CD14-positive monocyte (primary cell): Measurements from ENCODE around the gene RPS21. TPM values are rescaled to one million over a fixed set of nuclear protein-coding genes. Genes with fewer than 3 reads are reported as not detected.

Experiments
- DNase-seq, 3 donors: peaks; one replicate each; pipeline ENCODE4 v3.0.0-alpha.2; 2011 to 2022
- H2AFZ ChIP-seq: 2 replicates; pipeline ENCODE4 v1.6.0; 2012; ENCODE audit warnings: mild to moderate bottlenecking, low read depth, low read length, inconsistent platforms; ENCODE audit not compliant: insufficient read depth, poor library complexity, severe bottlenecking
- H3K27ac ChIP-seq, 2 donors: 1 replicate in 1 of 2; 2 replicates in 1 of 2; pipeline ENCODE4 v1.5.1; 2012 to 2013; ENCODE audit warnings: low read length in 2 of 2, control low read depth in 1 of 2, inconsistent platforms in 1 of 2, low read depth in 1 of 2, mild to moderate bottlenecking in 1 of 2
- H3K27me3 ChIP-seq, 2 donors: one replicate each; pipeline versions ENCODE4 v1.6.0 to v1.6.1; 2011 to 2013; ENCODE audit warnings: low read length in 2 of 2; ENCODE audit not compliant: control insufficient read depth in 2 of 2, insufficient read depth in 2 of 2
- H3K36me3 ChIP-seq, 2 donors: replicated peaks in 1 of 2; 1 replicate in 1 of 2; 2 replicates in 1 of 2; pipeline versions ENCODE4 v1.5.1 to v1.6.1; 2012 to 2013; ENCODE audit warnings: low read length in 2 of 2, control low read depth in 1 of 2, inconsistent platforms in 1 of 2, mild to moderate bottlenecking in 1 of 2; ENCODE audit not compliant: insufficient read depth in 2 of 2, control insufficient read depth in 1 of 2
- H3K4me1 ChIP-seq, 2 donors: 1 replicate in 1 of 2; 2 replicates in 1 of 2; pipeline versions ENCODE4 v1.5.1 to v1.6.1; 2012 to 2013; ENCODE audit warnings: low read length in 2 of 2, control low read depth in 1 of 2, inconsistent platforms in 1 of 2, mild to moderate bottlenecking in 1 of 2, moderate library complexity in 1 of 2; ENCODE audit not compliant: insufficient read depth in 2 of 2, control insufficient read depth in 1 of 2
- H3K4me2 ChIP-seq: replicated peaks from 2 replicates; pipeline ENCODE3; 2012; ENCODE audit warnings: low read length, moderate library complexity, mild to moderate bottlenecking; ENCODE audit not compliant: poor library complexity, severe bottlenecking; ENCODE audit errors: extremely low read depth
- H3K4me3 ChIP-seq, 3 experiments: fragments of 200-600 bp in 1 of 3; sonication (generic) in 1 of 3; replicated peaks in 1 of 3; 1 replicate in 2 of 3; 2 replicates in 1 of 3; pipeline ENCODE4 v1.5.1; 2011 to 2013; ENCODE audit warnings: low read length in 3 of 3, mild to moderate bottlenecking in 3 of 3, control low read depth in 2 of 3, low read depth in 2 of 3, inconsistent platforms in 1 of 3, moderate library complexity in 1 of 3
- H3K79me2 ChIP-seq: 2 replicates; pipeline ENCODE4 v1.6.0; 2012; ENCODE audit warnings: mild to moderate bottlenecking, control low read depth, inconsistent platforms, low read length, moderate library complexity; ENCODE audit not compliant: insufficient read depth
- H3K9ac ChIP-seq: 2 replicates; pipeline ENCODE4 v1.6.0; 2017; ENCODE audit warnings: low read length, mild to moderate bottlenecking; ENCODE audit not compliant: insufficient read depth, poor library complexity, severe bottlenecking
- H3K9me3 ChIP-seq, 2 donors: replicated peaks in 1 of 2; 1 replicate in 1 of 2; 2 replicates in 1 of 2; pipeline versions ENCODE4 v1.5.1 to v1.6.1; 2012 to 2013; ENCODE audit warnings: low read length in 2 of 2, control low read depth in 1 of 2; ENCODE audit not compliant: control insufficient read depth in 1 of 2, insufficient read depth in 1 of 2
- H4K20me1 ChIP-seq: 2 replicates; pipeline ENCODE4 v1.6.0; 2012; ENCODE audit warnings: mild to moderate bottlenecking, low read length, control low read depth, moderate library complexity; ENCODE audit not compliant: insufficient read depth
- H3K27ac Mint-ChIP-seq, 7 donors: one replicate each; pipeline ENCODE4 v1.8.0; 2020; ENCODE audit warnings: mild to moderate bottlenecking in 7 of 7, mixed read lengths in 7 of 7, moderate library complexity in 6 of 7, inconsistent platforms in 2 of 7
- H3K27me3 Mint-ChIP-seq, 3 donors: one replicate each; pipeline ENCODE4 v1.8.0; 2021 to 2022; ENCODE audit warnings: low read depth in 3 of 3, mild to moderate bottlenecking in 3 of 3, mixed read lengths in 3 of 3, moderate library complexity in 3 of 3, inconsistent platforms in 1 of 3
- H3K36me3 Mint-ChIP-seq, 2 donors: one replicate each; pipeline ENCODE4 v1.8.0; 2020; ENCODE audit warnings: mixed read lengths in 2 of 2, inconsistent platforms in 1 of 2, mild to moderate bottlenecking in 1 of 2
- H3K4me1 Mint-ChIP-seq: one replicate; pipeline ENCODE4 v1.8.0; 2020; ENCODE audit warnings: mild to moderate bottlenecking, mixed read lengths
- H3K4me3 Mint-ChIP-seq, 2 donors: one replicate each; pipeline ENCODE4 v1.8.0; 2020; ENCODE audit warnings: mild to moderate bottlenecking in 2 of 2, mixed read lengths in 2 of 2, moderate library complexity in 1 of 2
- H3K9me3 Mint-ChIP-seq, 7 donors: one replicate each; pipeline ENCODE4 v1.8.0; 2020 to 2022; ENCODE audit warnings: mixed read lengths in 7 of 7, mild to moderate bottlenecking in 6 of 7, moderate library complexity in 6 of 7, inconsistent platforms in 2 of 7
- WGBS: methylation state at CpG from one replicate; pipeline ENCODE4 v1.1.5; 2013; ENCODE audit warnings: missing lambda C conversion rate; ENCODE audit not compliant: insufficient coverage; 5-methylcytosine and 5-hydroxymethylcytosine counted together
- intact Hi-C, 2 donors: fragments of 100-400 bp; cut with micrococcal nuclease; formaldehyde crosslinking; loops; one replicate each; pipeline versions ENCODE4 v1.15.0 to v1.15.1; 2023
- polyA plus RNA-seq, 3 donors: library from polyadenylated mRNA; depleted of rRNA in 1 of 3; unstranded in 2 of 3; stranded (reverse) in 1 of 3; fragments of 300-500 nt in 2 of 3; fragments of >200 nt in 1 of 3; fragmentation: Illumina TruSeq in 2 of 3; gene quantifications; 1 replicate in 2 of 3; 2 replicates in 1 of 3; pipeline ENCODE4 v1.2.3, GENCODE V29; 2012 to 2021
- TF ChIP-seq, protein P1 (sequence below): fragments of 200-600 bp; IDR thresholded peaks from one replicate; pipeline ENCODE4 v1.8.0; 2022; ENCODE audit warnings: antibody characterized with exemption, mild to moderate bottlenecking

The RPS21 gene
- polyA plus RNA-seq, 3 donors: 799 to 6,263 (median 968) TPM

DNA sequence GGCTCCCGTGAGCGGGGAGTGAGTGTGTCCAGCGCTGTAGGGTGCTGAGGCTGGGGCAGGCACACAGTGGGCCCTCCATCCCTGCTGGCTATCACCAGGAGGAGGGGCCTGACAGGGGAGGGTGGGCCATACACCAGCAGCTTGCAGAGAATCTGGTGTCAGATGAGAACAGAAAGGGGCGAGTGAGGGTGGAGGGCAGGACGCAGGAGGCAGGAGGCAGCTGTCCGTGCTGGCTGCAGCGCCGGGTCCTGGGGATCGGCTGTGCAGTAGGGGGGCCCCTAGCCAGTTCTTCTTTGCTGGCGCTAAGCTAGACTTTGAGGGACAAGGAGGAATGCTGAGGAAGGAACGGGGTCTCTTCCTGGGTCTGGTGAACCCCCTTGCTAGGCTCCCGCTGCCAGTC lies 21.7 kb downstream of the RPS21 start:
- peaks cover 10% of the 10 kb centered on the region for H4K20me1 ChIP-seq
- Mint-ChIP-seq H3K4me1 (peaks cover 34% of the 10 kb centered on the region), H3K4me3 (peak overlapping the region in 1 of 2 donors; percentile 9), H3K27me3 (peaks cover 12 to 17% (median 13%) of the 10 kb centered on the region in 3 donors), H3K36me3 (peaks cover 0 to 4% of the 10 kb centered on the region in 2 donors), H3K27ac (no peak overlapping the region), H3K9me3 (no peaks in the 10 kb centered on the region)
- no peak overlapping the region for H3K9ac ChIP-seq
- H3K4me3 ChIP-seq: no peak overlapping the region
- peaks cover 0 to 3% of the 10 kb centered on the region in 2 donors for H3K27me3 ChIP-seq
- H3K4me2 ChIP-seq: no peak overlapping the region
- H3K9me3 ChIP-seq: no peaks in the 10 kb centered on the region
- H3K4me1 ChIP-seq: peaks cover 30 to 41% of the 10 kb centered on the region in 2 donors
- intact Hi-C loops: loop anchor here (5.0 to 10.0 kb wide), 3 partner anchors 174 to 389 kb away; partner anchors contain the start of genes MRGBP (in 2 of the 2) and OSBPL2 (in 1 of the 2)
- H3K36me3 ChIP-seq: no peaks in the 10 kb centered on the region
- H3K27ac ChIP-seq: no peak overlapping the region
- peaks cover 23% of the 10 kb centered on the region for H3K79me2 ChIP-seq
- DNase-seq: no peak
- 100% methylated on average over 6 of the region's 12 CpGs for WGBS
- TF ChIP-seq, protein P1, sequence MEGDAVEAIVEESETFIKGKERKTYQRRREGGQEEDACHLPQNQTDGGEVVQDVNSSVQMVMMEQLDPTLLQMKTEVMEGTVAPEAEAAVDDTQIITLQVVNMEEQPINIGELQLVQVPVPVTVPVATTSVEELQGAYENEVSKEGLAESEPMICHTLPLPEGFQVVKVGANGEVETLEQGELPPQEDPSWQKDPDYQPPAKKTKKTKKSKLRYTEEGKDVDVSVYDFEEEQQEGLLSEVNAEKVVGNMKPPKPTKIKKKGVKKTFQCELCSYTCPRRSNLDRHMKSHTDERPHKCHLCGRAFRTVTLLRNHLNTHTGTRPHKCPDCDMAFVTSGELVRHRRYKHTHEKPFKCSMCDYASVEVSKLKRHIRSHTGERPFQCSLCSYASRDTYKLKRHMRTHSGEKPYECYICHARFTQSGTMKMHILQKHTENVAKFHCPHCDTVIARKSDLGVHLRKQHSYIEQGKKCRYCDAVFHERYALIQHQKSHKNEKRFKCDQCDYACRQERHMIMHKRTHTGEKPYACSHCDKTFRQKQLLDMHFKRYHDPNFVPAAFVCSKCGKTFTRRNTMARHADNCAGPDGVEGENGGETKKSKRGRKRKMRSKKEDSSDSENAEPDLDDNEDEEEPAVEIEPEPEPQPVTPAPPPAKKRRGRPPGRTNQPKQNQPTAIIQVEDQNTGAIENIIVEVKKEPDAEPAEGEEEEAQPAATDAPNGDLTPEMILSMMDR: no peak
- H2AFZ ChIP-seq: no peak overlapping the region

DNA sequence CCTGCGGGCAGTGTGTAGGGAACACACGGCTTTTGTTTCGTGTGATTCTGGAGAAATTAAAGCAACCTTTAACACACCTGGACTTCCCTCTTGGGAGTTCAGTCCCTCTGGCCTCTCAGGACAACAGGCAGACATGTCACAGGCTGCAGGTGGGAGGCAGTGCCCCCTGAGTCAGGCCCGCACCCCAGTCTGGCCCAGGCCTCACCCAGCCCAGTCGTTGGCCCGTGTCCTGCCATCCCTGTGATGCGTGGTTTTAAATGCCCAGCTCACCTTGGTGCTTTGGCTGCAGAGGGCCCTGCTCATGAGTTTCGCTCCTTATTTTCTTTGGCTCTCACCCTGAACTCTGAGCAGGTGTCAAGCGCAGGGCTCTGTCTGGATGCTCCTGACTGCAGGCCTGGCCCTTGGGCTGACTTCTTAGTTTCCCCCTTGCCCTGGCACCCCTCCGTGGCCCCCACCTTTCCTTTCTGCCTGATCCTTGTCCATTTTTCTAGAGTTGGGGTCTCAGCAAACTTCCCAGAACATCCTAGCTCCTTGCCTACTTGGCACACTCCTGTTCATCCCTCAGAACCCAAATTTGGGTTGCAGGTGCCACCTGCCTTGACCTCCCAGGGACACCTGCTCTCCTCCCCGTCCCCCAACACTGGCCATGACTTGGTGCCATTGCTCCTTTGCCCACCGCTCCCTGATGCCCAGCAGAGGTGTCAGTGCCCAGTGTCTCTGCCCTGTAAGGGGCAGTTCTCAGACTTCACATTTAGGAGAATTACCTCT lies 22.4 kb downstream of the RPS21 start:
- TF ChIP-seq, protein P1: no peak
- H3K4me3 ChIP-seq: no peak overlapping the region
- peaks cover 10% of the 10 kb centered on the region for H4K20me1 ChIP-seq
- H3K79me2 ChIP-seq: peaks cover 20% of the 10 kb centered on the region
- Mint-ChIP-seq H3K4me3 (peak overlapping the region in 1 of 2 donors; percentile 24), H3K36me3 (peaks cover 0 to under 1% of the 10 kb centered on the region in 2 donors), H3K4me1 (peaks cover 32% of the 10 kb centered on the region), H3K27me3 (peaks cover 12 to 17% (median 13%) of the 10 kb centered on the region in 3 donors), H3K9me3 (no peaks in the 10 kb centered on the region), H3K27ac (no peak overlapping the region)
- no peak overlapping the region for H3K9ac ChIP-seq
- H3K9me3 ChIP-seq: no peaks in the 10 kb centered on the region
- no peak overlapping the region for H3K4me2 ChIP-seq
- intact Hi-C loops: loop anchor here (5.0 to 10.0 kb wide), 3 partner anchors 174 to 388 kb away; partner anchors contain the start of genes MRGBP (in 2 of the 2) and OSBPL2 (in 1 of the 2)
- H3K4me1 ChIP-seq: peaks cover 30 to 41% of the 10 kb centered on the region in 2 donors
- DNase-seq: no peak
- no peak overlapping the region for H3K27ac ChIP-seq
- 96% methylated on average over 11 of the region's 12 CpGs for WGBS
- peaks cover 0 to 3% of the 10 kb centered on the region in 2 donors for H3K27me3 ChIP-seq
- peak overlapping the region; percentile 41 for H2AFZ ChIP-seq
- H3K36me3 ChIP-seq: no peaks in the 10 kb centered on the region
